DND-41 (cell line): Measurements from ENCODE around the gene TM2D1.

Experiments
- CTCF ChIP-seq: IDR thresholded peaks from 2 replicates; pipeline ENCODE4 v1.5.1; 2012; ENCODE audit warnings: borderline replicate concordance, low read length, moderate library complexity, mild to moderate bottlenecking; ENCODE audit not compliant: poor library complexity, severe bottlenecking; ENCODE audit errors: extremely low read depth
- EZH2 ChIP-seq: IDR thresholded peaks from 3 replicates; pipeline ENCODE4 v1.6.1; 2012; ENCODE audit warnings: borderline replicate concordance, low read depth, mild to moderate bottlenecking, moderate library complexity, low read length, inconsistent platforms; ENCODE audit not compliant: severe bottlenecking

- TF ChIP-seq CTCF (no peak), EZH2 (no peak)
These were observed 31.8 kb upstream of the TM2D1 start for GRCh38 chr1:61756773-61757172.
